Effector CD4-positive, alpha-beta T cell (primary cell): ENCODE results near the gene SLN.

Source experiments
- DNase-seq: peaks from one replicate; pipeline ENCODE4 v3.0.0-alpha.2; 2020

Gene SLN

GRCh38 chr11:107682171-107682570 lies 29.7 kb downstream of the SLN start:
- no peak for DNase-seq

- no peak for DNase-seq
Observed at GRCh38 chr11:107679255-107680024, 32.4 kb downstream of the SLN start.

- DNase-seq: no peak
Observed at GRCh38 chr11:107678632-107678971, 33.3 kb downstream of the SLN start.

GRCh38 chr11:107677924-107678631 lies 33.8 kb downstream of the SLN start:
- no peak for DNase-seq

GRCh38 chr11:107676336-107677057 lies 35.4 kb downstream of the SLN start:
- DNase-seq: no peak

GRCh38 chr11:107675902-107676301 lies 36.0 kb downstream of the SLN start:
- DNase-seq: no peak

- DNase-seq: no peak
Observed at GRCh38 chr11:107669893-107670601, 41.8 kb downstream of the SLN start.

- DNase-seq: no peak
Observed at GRCh38 chr11:107669191-107669740, 42.6 kb downstream of the SLN start.

GRCh38 chr11:107666911-107667613 lies 44.8 kb downstream of the SLN start:
- DNase-seq: no peak

- DNase-seq: no peak
Observed at GRCh38 chr11:107665018-107665417, 46.8 kb downstream of the SLN start.

- DNase-seq: no peak
Observed at GRCh38 chr11:107661656-107662055, 50.2 kb downstream of the SLN start.

GRCh38 chr11:107660066-107660465 lies 51.8 kb downstream of the SLN start:
- DNase-seq: no peak

GRCh38 chr11:107659310-107659709 lies 52.5 kb downstream of the SLN start:
- no peak for DNase-seq
